HG03025 (cell line): ENCODE measurements around the gene TMEM129.
"Not testable (repeated sequence)": the region's sequence is repeated elsewhere in the genome, so short reads cannot be mapped to it uniquely, and the experiment has no call there.

Experiments used
- ATAC-seq: cut with Tn5 transposase; IDR thresholded peaks from one replicate; pipeline ENCODE4 v1.9.1; 2021; ENCODE audit warnings: mild to moderate bottlenecking, moderate library complexity; ENCODE audit not compliant: unreplicated experiment, low FRiP score

The TMEM129 gene

GRCh38 chr4:1706358-1706757, 14.8 kb downstream of the TMEM129 start:
- ATAC-seq, result no peak

DNA sequence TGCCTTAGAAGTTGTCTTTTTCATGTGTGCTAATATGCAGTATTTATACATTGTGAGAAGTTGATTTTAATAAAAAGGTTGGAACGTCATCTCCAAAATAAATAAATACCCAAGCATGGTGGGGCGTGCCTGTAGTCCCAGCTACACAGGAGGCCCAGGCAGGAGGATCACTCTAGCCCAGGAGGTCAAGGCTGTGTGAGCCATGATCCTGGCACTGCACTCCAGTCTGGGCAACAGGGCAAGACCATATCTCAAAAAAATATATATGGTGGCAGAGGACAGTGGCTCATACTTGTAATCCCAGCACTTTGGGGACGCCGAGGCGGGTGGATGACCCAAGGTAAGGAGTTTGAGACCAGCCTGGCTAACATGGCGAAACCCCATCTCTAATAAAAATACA, 15.4 kb downstream of the TMEM129 start:
- no peak for ATAC-seq

GRCh38 chr4:1703867-1704266, 17.3 kb downstream of the TMEM129 start:
- no peak for ATAC-seq

DNA sequence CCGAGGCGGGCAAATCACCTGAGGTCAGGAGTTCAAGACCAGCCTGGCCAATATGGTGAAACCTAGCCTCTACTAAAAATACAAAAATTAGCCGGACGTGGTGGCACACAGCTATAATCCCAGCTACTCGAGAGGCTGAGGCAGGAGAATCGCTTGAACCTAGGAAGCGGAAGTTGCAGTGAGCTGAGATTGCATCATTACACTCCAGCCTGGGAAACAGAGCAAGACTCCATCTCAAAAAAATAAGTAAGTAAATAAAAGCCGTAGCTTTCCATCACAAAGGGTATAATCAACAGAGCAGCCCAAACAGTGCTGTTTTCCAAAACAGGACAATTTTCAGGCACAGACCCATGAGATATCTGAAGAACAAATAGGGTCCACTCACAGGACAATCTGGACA, 19.5 kb downstream of the TMEM129 start:
- ATAC-seq, result not testable (repeated sequence)

DNA sequence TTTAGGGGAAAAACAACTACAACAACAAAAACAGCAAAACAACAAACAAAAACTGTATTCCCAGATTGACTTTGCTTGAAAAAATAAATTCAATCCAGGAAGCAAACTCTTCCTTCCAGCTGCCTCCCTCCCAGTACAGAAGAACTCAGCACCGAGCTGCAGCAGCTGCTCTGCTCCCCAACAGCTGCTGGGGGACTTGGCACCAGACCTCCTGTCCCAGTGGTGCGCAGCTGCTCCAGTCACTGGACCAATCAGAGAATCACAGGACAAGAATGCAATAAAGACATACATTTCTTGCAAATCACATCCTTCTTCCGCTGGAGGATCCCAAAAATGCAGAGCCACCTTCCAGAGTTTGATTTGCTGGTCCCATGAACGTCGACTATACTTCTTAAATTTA, 25.2 kb downstream of the TMEM129 start:
- ATAC-seq, result no peak

DNA sequence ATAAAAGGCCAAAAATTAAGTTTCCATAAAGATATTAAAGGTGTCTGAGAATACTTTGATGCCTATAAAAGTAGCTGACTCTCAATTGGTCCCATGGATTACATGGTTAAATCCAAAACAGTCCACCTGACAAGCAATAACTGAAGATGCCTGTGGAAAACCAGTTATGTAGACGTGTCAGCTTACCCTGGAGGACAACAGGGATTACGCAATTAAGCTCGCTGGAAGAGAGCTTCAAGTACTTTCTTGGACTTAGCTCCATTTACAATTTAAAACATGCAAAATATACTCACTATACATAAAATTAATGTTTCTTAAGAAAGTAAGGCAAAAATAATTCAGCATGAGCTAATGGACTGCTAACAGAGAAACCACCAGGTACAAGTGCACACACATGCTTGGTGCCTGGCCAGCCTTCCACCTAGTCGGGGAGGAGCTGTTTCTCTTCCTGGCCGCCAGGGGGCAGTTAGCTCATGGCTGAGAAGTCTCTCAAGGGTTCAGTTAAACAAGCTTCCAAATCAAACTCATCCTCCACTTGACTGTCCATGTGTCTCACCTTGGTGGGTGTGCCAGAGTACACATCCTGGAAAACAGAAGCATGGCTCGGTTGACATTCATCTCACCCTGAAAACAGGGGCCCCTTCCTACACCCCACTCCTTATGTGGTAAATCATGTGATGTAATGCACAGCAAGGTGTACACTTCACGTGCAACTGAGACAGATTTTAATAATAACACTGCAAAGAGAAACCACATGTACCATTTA, 27.8 kb downstream of the TMEM129 start:
- no peak for ATAC-seq

DNA sequence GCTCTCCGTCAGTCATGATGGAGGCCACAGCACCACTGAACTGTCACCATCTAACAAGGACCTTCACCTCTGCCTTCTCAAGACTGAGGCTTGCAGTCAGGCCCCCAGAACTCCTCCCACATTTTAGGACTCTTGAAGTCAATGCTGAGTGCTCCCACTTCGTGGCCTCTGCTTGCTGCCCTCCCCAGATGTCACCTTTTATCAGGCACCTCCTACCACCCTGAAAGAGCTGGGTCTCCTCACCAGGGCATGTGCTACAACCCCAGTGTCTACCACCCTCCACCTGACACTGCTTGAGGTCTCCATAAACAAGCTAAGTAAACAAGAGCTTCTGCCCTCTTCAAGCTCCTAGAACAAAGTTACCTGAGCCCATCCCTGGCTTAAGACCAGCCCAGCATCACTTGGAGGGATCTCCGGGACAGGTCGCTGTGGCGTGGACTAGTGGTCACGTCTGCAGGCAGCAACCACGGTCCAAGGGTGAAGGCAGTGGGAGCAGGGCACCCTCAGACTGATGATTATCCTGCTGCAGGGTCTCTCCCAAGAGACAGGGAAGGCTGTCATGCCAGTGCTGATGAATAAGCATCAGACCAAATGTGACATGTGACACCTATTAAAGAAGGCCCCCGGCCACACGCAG, 29.3 kb downstream of the TMEM129 start:
- no peak for ATAC-seq

GRCh38 chr4:1690698-1691097, 30.4 kb downstream of the TMEM129 start:
- ATAC-seq, result no peak

DNA sequence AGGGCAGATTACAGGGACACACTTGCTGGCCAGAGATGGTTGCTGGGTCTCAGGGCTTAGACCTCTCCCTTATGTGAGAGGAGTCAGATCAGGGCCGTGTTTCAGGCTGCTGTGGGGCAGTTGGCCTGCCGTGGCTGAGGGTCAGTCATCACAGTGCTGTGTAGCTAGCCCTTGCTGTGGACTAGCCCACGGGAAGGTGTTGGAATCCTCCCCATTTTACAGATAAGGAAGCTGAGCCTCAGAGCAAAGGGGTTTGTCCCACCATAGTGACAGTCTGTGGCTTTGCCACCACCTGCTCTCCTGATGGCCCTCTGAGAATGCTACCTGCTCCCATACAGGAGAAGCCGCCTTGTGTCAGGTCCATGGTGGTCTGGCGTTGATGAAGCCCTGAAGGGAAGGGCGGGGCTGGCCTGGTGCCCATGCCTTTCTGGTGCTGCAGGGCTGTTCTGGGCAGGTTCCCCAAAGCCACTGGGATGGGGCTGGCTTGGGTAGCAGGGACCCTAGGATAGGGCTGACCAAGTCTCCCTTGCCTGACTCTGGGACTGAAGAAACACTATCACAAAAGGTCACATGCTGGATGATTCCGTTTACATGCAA, 34.6 kb downstream of the TMEM129 start:
- no peak for ATAC-seq

DNA sequence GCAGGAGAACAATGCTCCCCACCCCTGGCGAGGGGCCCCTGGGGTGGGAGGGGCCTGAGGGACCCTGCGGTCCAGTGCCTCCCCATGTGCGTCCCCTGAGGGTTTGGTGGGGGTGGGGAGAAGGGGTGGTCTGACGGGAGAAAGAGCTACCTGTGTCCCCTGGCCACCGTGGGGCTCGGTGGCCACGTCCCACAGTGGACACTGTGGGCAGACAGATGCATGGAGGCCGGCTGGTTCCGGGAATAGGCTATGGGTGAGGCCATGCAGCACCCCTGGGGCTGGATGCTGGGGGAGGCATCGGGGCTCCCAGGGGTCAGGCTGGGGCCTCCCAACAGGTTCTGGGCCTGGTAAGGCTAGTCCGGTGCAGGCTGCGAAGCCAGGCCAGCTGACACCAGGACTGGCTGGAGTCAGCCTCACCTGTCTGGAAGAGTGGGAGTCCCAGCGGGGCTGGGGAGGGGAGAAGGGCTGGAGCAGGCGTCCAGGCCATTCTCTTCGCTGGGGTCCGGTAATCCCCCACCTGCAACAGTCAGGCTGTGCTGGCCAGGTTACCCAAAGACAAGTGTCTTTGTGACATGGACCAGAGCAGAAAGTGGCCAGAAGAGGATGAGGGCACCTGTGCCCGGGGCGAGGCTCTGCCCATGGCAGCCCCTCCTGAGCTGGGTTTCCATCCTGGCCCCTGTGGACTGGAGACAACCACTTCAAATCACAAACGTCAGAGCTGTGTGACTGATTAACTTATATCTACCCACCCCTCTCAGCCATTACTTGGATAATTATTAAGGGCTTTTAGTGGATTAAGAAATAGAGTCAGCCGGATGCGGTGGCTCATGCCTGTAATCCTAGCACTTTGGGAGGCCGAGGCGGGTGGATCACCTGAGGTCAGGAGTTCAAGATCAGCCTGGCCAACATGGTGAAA, 35.6 kb downstream of the TMEM129 start:
- no peak for ATAC-seq

GRCh38 chr4:1684506-1685234, 36.5 kb downstream of the TMEM129 start:
- ATAC-seq, result no peak

GRCh38 chr4:1683736-1684505, 37.2 kb downstream of the TMEM129 start, which contains the start of gene FAM53A:
FAM53A (minus strand) TSS chr4:1684313; CDS start chr4:1668741, 15,572 bp downstream.
- ATAC-seq, result peak; percentile 87

DNA sequence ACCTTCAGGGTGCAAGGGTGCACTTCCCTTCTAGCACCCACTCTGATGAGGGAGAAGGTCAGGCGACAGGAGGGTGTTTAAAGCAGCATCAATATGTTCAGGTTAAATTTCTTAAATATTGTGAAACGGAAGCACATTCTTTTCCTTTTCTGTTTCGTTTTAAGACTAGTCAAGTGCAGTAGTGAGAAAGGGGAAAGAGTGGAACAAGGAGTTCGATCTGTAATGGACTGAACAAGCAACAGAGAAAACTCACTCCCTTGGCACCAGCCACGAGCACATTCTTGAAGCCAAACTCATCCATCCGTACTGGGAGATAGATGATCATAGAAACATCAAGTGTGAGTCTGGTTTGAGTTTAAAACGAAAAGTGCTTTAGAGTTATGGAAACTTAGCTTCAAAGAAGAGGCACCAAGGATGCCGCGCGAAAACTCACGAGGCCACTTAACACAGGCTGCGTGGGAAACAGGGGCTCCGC, 37.8 kb downstream of the TMEM129 start:
- ATAC-seq, result no peak

DNA sequence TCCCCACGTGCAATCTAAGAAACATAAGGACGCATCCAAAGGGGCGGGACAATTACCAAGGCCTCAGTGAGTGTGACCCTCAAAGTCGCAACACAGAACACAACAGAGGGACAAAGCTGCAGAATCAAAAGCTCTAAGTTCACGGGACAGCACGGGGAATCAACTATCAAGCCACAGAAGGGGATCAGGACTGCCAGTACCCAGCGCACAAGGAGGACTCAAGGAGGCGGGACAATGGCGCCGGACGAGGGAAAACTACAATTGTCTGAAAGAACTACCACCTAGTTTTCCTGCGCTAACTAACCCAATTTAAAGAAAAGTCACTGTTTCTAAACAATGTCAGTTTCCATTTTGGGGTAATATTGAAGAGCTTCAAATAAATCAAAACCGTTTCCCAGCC, 38.3 kb downstream of the TMEM129 start:
- no peak for ATAC-seq

- no peak for ATAC-seq
Observed at GRCh38 chr4:1678244-1678643, 42.9 kb downstream of the TMEM129 start.

GRCh38 chr4:1676605-1677525, 44.3 kb downstream of the TMEM129 start:
- ATAC-seq, result no peak

DNA sequence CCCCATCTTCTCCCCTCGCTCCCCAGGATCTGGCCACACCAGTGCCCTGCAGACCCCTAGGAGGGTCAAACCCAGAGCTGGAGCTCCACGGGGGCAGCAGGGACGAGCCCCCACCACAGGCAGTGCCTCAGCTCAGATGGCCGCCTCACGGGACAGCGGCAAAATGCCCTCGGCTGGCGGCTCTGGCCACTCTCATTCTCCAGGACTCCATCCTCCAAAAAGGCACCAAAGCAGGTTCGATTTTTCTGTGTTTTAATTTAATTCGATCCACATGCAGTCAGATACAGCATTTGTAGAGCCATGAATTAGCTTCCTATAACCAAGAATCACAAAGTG, 45.4 kb downstream of the TMEM129 start:
- no peak for ATAC-seq

DNA sequence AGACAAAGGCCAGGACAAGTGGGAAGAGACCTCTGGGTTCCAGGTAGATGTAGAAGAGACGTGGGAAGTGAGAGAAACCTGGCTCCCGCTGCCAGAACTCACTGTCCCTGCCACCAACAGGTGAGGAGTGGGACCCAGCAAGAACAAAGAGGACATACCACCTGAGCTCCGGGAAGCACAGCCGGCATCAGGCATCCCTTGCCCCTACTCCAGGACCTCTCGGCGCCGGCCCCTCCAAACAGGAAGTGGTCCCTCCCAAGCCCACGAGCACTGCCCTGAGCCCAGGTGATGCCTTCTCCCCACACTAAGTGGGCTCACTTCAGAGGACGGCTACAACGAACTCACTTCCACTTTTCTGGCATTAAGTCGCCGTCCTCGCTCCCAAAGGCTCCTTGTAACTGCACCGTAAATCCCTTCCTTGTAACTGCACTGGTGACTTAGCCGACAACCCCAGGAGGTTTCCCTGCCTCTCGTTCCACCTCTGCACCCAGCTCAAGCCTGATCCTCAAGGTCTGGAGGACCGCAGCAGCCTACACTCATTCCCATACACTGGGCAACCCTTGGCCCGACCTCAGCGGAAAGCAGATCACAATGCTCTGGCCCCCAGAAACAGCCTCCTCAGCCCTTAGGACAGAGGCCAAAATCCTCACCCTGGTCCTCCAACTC, 45.9 kb downstream of the TMEM129 start:
- no peak for ATAC-seq
